Mucosa of gallbladder (tissue), 1 donor: ENCODE data around the gene CDKN1C. TPM values are rescaled to one million over a fixed set of nuclear protein-coding genes. Genes with fewer than 3 reads are reported as not detected.

Experiments used
- DNase-seq: peaks from one replicate; pipeline ENCODE4 v3.0.0-alpha.2; 2020; ENCODE audit warnings: low spot score
- total RNA-seq: library from RNA; stranded (reverse); gene quantifications from one replicate; pipeline ENCODE4 v1.2.1, GENCODE V29; 2021
- donor health status: DM: no; HTN: no; CAD: no.

Gene CDKN1C
- total RNA-seq, 1 donor from 2014 or later: 59.4 TPM

DNA sequence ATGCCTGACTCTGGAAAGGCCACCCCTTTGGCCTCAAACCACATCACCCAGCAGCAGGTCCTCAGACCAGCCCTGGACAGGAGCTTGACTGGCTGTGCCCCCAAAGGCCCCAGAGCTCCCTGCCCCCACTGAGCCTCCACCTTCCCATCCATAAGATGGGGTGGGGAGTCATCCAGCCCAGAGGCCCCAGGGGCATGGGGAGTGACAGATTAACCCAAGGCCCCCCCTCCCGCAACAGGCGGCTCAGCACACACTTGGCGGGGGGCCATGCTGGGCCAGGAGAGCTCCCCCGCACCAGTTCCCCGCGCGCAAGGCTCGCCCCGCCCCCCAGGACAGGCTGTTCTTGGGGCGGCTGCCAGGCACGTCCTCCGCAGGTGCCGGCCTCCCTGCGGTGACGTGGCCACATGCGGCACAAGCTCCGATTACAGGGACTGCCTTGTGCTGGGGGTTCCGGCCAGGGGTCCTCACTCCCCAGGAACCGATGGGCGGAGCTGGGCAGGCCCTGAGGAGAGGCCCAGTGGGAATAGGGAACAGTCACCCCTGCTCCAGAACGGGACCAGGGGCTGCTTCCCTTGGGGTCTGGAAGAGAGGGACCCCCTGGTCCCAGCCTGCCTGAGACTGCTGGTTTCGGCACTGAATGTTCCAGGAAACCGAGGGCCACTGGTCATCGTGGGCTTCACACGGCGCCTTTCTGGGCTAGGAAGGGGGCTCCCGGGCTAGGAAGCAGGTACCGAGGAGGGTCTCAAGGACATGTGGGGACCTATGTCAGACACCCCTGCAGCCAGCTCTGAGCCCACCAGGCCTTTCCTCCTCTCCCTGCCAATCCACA lies 5.1 kb upstream of the CDKN1C start:
- peak; percentile 63 for DNase-seq

DNA sequence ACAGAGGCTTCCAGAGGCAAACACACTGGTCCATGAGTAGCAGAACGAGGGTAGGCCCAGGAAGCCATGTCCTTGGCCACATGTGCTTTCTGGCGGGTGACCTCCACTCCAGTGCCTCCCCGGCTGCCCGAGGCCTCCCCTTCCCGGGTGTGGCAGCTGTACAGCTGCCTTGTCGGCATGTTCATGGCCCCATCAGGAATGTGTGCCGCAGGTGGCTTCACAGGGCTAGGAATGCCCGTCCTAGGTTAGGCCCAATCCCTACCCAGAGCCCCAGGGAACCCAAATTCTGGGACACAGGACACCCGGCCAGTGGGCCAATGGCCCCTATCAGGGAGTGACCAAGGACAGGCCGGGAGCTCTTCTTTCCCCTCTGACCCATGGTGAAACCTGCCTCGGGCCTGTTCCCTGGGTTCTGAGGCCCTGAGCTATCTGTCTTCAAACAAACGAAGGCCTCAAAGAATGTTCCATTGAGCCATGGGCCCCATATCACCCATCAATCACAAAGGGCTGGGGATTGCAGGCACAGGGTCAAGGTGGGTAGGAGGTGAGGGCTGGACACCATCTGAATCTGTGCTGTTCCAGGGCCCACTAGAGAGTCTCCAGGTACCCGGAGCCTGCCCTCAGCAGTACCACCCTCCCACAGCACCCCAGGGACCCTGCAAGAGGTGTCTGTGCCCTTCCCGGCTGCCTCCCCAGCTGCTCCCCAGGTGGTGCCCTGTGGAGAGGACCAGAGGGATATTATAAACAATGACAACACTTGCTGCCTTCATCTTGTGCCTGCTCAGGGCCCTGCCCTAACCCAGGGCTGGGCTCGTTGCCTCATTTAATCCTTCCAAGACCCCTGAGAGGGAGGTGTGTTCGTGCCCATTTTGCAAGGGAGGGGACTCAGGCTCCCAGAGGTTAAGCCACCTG lies 4.0 kb upstream of the CDKN1C start:
- no peak for DNase-seq

DNA sequence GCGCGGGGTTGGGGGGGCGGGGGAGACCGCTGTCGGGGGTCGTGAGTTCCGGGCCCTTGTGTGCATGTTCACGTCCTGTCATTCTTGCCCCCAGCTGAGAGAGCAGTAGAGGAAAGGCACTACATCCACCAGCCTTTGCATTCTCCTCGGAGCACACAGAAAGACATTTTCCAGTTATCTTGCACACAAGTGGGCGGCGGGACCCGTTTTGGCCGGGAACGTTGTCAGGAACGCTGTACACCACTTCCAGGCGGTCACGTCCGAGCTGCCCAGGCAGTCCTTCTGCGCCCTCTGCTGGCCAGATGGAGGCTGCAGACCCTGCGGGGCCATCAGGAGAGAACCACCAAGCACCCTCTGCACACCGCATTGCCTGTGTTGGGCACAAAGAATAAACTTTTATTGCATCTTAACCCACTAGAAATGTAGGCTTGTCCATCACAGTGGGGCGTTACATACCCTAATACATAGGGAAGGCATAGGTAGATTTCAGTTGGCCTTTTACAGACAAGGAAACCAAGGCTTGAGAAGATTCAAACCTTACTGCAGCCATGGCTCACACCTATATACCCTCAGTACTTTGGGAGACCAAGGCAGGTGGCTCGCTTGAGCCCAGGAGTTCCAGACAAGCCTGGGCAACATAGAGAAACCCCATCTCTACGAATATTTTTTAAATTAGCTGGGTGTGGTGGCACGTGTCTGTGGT lies 2.8 kb upstream of the CDKN1C start:
- DNase-seq: peak; percentile 93

DNA sequence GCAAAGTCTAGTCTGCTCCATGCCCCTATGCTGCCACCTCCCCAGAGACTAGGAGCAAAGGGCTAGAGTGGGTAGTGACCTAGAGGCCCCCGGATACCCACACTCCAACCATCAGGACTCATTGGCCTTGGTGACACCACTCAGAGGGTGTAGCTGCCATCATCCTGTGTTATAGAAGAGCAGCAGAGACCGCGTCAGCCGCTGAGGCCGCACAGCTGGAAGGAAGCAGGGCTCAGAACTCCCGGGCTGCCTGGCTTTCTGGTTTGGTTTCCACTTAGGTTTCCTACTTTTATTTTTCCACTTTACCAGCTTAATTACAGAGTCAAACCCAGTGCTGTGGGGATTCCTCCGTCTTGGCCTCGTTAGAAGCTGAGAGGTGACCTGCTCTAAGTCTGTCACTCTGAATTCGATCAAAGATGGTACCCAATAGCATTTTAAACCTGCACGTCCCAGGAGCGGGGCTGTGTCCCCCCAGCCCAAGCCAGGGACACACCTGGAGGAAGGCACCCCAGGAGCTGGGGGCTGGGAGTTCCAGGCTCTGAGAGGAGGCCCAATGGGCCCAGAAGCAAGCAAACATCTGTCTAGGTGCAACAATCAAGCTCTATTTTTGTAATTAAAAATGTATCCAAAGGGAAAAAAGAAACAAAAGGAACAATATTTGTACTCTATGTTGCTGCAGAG lies 2.1 kb upstream of the CDKN1C start:
- DNase-seq: no peak

DNA sequence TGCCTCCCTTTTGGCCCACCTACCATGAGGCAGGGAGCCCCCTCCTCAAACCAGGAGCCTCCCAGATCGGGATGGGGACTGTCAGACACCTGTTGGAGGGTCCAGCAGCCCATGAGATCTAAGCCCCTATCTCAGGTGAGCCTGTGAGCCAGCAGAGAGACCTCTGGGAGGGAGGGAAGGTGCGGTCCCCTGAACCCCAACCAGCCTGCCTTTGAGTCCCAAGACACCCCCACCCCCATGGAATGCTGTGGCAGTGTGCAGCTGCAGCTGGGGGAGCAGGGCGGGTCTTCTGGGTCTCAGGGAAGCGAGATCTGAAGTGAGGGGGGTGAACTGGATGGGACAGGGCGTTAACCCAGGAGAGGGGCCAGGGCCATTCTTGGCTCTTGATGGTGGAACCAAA lies 1.4 kb upstream of the CDKN1C start:
- DNase-seq: no peak

DNA sequence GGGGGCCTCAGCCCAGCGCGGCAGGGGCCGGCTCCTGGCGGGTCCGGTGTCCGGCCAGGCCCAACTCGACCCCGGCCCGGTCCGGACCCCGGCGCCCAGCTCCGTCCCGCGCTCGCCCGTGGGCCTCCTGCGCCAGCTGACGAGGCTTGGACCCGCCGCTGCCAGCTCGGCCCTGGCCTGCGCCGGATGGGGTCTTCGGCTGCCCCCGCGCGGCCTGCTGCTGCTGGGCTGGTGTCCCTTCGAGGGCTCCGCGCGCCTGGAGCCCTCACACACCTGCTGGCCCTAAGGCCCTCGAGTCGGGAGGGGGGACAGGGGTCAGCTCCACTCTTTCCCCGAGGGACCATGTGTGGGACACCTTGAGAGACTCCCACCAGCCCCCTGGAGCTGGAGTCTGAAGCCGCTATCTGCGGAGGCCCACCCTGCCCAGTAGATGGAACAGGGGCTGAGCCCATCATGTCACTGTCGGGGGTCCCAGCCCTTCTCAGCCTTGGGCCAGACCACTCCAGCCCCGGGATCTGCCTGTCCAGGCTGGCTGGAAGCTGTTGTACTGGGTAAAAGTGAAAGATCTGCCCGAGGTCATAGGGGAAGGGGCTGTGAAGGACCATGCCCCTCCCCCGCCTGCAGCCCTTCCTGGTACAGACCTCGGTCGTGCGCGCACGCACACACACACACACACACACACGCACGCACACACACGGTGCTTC lies 768 bp upstream of the CDKN1C start:
- no peak for DNase-seq

DNA sequence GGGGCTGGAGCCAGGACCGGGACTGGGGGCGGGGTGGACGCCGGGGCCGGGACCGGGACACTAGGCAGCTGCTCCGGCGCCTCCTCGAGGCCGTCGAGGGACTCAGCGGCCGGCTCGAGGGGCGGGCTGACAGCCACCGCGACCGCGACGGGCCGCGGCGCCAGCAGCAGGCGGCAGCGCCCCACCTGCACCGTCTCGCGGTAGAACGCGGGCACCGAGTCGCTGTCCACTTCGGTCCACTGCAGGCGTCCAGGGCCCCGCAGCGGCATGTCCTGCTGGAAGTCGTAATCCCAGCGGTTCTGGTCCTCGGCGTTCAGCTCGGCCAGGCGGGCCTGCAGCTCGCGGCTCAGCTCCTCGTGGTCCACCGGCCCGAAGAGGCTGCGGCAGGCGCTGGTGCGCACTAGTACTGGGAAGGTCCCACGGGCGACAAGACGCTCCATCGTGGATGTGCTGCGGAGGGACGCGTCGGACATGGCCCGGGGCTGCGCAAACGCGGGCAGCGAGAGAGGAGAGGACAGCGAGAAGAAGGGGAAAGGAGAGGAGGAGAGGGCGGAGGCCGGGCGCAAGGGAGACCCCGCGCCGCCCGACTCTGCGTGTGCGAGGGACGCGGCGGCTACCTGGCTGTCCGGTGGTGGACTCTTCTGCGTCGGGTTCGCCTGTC lies 428 bp downstream of the CDKN1C start:
- peak; percentile 59 for DNase-seq

DNA sequence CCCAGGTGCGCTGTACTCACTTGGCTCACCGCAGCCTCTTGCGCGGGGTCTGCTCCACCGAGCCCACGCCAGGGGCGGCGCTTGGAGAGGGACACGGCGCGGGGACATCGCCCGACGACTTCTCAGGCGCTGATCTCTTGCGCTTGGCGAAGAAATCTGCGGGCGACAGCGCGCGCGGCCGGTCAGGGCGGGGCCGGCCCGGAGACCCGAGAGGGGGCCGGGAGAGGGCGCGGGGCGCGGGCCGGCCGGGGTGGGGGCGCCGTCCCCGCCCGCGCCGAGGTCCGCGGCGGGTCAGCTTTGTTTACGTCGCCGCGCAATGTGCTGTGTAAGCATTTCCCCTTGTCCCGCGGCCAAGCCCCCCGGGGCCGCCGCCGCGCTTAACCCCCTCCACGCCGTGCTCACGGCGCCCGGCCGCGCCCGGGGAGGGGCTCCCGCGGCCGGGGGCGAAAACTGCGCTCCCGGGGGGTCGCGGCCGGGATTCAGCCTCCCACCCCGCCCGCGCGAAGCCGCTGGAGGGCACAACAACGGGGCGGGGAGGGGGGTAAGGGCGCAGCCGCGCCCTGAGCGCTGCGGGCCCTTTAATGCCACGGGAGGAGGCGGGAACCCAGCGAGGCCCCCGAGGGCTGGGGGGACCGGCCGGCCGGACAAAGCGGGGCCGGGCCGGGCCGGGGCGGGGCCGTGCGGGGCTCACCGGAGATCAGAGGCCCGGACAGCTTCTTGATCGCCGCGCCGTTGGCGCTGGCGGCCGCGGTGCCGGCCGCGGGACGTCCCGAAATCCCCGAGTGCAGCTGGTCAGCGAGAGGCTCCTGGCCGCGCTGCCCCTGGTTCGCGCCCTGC lies 1.4 kb downstream of the CDKN1C start:
- DNase-seq: no peak

DNA sequence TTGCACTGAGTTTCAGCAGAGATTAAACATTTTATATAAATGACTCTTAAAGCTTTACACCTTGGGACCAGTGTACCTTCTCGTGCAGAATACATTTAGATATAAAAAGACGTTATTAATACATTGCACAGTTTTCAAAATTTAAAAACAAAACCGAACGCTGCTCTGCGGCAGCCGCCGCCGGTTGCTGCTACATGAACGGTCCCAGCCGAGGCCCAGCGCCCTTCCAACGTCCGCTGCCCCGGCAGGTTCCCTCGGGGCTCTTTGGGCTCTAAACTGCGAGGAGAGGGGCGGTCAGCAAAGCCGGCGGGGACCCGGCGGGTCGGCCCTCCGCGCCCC lies 2.0 kb downstream of the CDKN1C start:
- DNase-seq: no peak

DNA sequence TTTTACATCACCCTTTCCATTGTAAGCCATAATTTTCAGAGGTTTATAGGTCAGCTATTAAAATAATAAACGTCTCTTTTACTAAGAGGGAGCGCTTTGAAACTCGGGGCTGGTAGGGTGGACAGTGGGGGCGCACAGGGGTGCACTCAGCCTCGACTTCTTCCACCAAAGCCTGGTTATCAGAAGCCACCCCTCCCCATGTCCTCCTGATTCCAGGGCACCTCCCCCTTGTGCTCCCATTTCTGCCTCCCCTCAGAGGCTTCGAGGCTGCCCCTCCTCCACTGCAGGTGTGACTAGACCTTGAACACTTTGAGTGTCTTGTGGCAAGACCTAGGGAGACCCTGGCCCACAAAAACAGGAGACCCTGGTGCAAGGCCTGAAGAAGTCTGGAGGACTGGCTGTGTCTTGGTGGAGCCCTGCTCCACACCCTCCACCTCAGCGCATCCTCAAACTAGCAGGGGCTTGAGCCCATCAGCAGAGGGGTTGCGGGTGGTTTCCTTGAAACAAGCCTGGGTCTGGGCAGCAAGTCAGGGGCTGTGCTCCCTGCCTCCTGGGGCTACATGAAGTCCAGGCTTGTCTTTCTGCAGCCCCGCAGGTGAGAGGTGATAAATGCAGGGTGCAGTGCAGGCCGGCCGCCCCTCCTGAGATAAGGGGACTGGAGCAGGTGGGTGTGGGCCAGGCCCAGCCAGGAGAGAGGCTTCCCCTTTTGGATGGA lies 3.0 kb downstream of the CDKN1C start:
- no peak for DNase-seq

DNA sequence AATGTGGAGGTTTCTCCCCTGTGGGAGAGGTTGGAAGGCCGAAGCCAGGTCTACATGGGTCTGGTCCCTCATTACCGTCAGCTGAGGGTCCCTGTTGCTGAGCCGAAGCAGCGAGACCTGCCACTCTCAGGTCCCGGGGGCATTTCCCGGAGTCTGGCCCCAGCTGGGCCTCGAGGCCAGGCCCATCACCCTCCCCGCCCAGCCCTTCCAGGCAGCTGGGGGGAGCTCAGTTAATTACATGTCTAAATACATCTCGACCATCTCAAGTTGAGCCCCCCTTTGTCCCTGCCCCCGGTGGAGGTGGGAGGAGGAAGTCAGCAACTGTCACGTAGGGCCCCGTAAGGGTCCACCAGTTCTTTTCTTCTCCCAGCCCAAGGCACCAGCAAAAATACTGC lies 3.6 kb downstream of the CDKN1C start:
- no peak for DNase-seq

DNA sequence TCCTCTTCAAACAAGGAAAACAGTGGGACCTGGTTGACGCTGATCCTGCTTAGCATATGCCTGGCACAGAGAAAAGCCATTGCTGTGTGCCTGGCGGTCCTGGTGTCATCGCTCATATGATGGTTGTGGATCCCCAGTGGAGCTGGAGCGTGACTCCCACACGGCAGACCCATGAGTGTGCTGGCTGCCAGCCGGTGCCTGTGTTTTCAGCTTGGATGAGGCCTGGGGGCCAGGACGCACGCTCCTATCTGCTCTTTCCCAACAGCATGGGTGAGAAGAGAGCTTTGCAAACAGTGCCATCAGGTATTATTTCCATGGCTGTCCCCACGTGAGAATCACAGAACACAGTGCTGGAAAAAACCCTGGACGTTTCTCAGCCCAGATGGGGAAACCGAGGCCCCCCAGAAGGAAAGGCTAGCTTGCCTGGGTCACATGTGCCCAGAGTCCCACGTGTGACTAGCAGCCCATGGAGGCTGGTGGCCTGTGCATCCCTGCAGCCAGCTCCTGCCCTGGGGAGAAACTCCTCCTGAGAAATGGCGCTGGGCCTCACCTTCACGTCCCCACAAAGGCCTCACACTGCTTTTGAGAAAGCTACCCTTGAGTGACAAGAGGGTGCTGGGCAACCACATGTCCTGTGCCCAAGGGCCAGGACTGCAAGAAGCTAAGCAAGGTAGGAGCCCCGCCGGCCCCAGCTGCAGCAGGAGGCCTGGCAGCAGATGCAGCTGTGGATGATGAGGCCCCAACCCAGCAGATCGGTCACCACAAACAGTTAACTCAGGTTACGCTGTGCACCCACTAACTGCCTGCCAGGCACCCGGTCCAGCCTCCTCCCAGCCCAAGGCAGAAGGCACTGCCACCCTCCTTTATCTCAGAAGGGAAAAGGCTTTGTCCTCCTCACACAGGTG lies 4.2 kb downstream of the CDKN1C start:
- DNase-seq: no peak

DNA sequence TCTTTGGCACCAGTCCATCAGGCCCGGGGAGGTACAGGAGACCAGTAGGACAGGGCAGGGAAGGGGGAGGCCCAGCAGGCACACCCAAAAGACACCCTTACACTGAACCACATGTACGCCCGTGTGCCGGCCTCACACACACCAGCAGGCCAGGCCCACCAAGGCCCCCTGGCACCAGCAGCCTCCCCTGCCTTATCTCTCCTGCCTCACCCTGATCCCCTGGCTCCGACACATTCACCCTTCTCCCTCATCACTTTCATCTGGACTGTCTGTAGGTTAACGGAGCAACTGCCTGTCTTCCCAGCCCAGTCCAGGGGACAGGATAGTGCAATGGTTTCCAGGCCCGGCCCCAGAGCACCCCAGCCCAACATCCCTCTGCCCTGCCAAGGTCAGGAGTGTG lies 4.9 kb downstream of the CDKN1C start:
- no peak for DNase-seq

DNA sequence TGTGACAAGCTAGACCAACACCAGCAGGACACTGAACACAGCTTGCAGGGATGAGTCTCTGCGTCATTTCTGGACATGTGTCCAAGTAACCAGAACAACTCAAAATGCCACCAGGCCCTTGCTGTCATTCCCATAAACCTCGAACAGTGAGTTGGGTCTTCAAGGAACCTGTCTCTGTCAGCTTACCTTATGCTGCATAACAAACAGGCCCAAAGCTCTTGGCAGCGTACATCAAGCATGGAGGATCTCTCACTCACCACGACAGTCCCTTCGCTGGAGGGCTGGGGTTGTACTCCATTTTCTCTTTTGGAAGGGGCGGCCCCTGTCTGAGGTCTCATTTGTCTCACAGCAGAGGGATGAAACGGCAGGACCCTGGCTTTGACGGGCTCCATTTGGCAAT lies 6.8 kb downstream of the CDKN1C start:
- DNase-seq: no peak

DNA sequence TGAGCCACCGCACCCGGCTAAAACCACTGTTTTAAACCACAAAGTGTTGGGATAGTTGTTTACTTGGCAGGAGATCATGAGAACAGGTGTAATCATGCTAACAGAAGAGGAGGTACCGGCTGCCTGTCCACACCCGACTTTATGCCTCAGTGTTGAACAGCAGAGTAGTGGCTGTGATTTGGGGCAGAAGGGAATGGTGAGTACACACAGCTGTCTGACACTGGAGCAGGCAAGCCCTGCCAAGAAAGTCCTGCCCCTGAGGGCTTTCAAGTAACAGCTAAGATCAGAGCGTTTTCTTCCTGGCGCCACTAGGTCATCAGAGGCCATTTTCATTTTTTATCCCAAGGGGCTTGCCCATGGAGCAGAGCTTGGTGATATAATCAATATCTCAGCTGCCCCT lies 8.1 kb downstream of the CDKN1C start:
- no peak for DNase-seq

DNA sequence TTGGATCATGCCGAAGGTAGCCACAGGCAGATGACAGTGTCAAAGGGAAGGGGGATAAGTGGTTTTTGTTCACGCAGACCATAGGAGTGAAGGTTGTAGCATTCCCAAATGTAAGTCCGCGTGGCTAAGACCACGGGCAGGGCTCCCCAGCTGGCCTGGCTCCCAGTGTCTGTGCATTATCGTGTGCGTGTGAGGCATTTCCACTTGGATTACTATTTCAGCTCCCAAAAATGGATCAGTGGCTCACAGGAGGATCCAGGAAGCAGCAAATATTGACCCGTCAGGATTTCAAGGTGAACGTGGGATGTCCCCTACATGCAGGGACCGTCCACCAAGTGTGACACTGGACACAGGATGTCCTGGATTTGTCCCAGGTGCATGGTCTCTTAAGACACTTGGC lies 10.6 kb downstream of the CDKN1C start:
- DNase-seq: no peak

DNA sequence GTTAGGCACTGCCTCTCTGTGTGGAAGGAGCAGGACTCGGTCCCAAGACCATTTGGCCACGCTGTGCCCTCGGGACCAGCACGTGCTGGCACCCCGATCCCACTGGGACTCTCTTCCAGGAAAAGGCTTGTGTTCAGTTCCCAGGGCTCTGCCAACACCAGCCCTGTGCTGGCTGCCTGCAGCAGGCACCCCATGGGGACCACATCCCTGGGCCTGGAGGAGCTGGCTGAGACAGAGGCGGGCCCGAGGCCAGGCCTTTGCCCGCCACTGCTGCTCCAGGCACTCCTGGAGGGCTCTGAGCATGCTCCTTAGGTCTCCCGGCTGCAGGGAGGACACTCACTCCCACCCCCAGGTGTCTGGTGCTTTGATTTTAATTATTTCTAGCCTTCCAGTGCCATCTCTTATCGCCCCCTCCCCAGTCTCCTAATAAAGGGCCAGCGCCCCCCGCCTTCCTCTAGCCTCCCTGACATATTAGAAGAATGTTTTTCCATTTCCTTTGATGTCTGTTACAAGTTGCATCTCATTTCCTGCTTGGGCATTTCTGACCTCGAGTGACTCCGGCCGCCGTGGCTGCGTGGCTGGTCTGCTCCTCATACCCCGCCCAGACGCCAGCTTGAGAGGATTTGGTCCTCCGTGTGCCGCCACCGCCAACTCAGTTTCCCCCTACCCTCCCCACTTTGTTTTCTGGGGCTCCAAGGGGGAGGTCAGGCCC lies 14.4 kb downstream of the CDKN1C start:
- DNase-seq: no peak
